ENCODE data around the gene GNGT1.

The GNGT1 gene

DNA sequence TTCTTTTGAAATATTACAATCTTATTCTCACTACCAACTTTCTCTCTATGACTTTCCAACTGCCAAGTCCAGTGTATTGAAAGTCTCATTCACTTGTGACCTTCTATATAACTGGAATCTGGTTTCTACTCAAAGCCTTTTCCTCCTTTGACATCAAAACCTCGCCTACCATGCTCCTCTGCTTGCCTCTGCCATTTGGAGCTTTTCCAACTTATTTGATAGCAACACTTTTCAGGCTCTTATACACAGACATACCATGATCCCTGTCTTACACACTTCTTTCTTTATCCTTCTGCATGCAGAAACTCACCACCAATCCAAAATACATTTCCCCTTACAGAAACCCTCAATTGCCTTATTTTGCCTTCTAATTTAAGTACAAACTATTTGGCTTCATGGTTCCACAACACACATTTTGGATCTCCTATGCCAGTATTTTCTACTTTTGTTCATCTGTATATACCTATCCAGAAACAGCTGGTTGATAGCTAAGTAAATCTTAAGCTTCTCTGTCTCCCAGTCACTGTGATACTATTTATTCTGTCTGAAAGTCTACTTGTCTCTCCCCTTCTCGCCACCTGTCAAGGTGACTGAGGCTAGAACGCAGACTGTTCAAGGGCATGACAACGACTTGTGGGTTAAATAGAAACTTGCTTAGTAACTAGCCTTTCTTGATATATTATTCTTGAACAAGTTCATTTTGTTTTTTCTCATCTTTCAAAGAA, 37.6 kb downstream of the GNGT1 start:
- H3K9me3 ChIP-seq (ENCODE audit: control insufficient read depth, insufficient read depth, low read length), result no peaks in the 10 kb centered on the region
- H3K36me3 ChIP-seq (ENCODE audit: insufficient read depth, low read length), result no peaks in the 10 kb centered on the region
- H3K4me1 ChIP-seq (ENCODE audit: insufficient read depth, low read length), result no peaks in the 10 kb centered on the region
- H3K9ac ChIP-seq (ENCODE audit: low read depth, low read length), result no peak overlapping the region

DNA sequence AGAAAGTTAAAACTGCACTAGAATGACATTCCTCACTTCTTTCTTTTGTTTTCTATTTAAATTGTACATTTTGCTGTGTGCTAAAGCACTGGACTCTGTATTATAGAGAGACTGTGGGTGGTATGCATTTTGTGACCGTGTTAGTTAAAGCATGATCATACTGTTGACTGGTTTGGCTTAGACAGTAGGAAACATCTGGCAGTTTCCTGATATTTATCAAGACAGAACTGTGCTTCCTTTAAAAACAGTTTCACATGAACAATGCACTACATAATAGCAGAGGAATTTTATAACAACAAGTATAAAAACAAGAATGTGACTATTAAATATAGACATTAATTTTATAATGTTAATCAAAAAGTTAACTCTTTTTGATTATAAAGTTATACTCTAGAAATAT, 38.3 kb downstream of the GNGT1 start:
- Histone ChIP-seq H3K4me1 (ENCODE audit: insufficient read depth, low read length) (no peaks in the 10 kb centered on the region), H3K9ac (ENCODE audit: low read depth, low read length) (no peak overlapping the region), H3K9me3 (ENCODE audit: control insufficient read depth, insufficient read depth, low read length) (no peaks in the 10 kb centered on the region), H3K36me3 (ENCODE audit: insufficient read depth, low read length) (no peaks in the 10 kb centered on the region)

DNA sequence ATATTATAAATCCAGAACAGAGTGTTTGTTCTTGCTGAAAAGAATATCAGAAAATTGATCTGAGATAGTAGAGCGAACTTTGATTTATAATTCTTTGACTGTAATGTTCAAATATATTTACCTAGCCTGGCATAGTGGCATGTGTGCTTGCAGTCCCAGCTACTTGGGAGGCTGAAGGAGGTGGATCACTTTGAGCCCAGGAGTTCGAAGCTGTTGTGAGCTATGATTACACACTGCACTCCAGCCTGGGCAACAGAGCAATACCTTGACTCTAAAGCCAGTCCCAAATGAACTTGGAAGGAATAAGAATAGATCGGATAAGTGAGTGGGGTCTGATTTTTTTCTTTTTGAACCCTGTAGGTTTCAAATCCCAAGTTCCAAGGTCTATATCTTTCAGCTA, 38.7 kb downstream of the GNGT1 start:
- Histone ChIP-seq H3K36me3 (ENCODE audit: insufficient read depth, low read length) (no peaks in the 10 kb centered on the region), H3K9ac (ENCODE audit: low read depth, low read length) (no peak overlapping the region), H3K9me3 (ENCODE audit: control insufficient read depth, insufficient read depth, low read length) (no peaks in the 10 kb centered on the region), H3K4me1 (ENCODE audit: insufficient read depth, low read length) (no peaks in the 10 kb centered on the region)

DNA sequence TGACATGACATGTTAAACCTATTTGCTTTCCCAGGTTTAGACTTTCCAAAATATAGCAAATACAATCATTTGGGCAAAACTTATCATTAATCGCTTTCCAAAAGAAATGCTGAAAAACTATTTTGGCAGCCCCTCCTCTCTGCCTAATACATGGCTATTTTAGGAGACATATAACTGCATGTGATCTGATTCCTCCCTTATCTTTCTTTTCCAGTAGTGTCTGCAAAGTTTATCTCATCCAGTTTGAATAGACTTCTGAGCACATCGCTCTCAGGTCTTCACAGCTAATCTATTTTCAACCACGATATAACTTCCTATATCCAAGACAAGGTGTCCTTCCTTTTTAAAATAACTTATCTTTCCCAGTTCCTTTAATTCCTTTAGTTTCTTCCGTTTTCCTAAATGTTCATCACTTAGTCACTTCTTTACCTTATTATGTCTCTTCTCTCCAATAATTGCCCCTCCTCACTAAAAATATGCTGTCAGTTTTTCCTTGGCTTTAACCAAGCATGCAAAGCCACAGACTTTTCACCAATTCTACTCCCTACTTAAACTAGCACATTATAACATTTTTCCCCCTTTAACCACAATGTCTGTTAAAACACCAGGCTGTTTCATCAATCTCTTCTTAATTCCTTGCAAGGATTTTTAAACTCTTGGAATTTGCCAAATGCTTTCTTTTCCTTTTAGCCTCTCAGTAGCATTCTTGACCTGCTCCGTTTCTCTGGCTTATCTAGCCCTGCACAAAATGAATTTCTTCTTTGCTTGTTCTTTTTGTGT, 39.6 kb downstream of the GNGT1 start:
- Histone ChIP-seq H3K9me3 (ENCODE audit: control insufficient read depth, insufficient read depth, low read length) (no peaks in the 10 kb centered on the region), H3K36me3 (ENCODE audit: insufficient read depth, low read length) (no peaks in the 10 kb centered on the region), H3K9ac (ENCODE audit: low read depth, low read length) (no peak overlapping the region), H3K4me1 (ENCODE audit: insufficient read depth, low read length) (no peaks in the 10 kb centered on the region)

DNA sequence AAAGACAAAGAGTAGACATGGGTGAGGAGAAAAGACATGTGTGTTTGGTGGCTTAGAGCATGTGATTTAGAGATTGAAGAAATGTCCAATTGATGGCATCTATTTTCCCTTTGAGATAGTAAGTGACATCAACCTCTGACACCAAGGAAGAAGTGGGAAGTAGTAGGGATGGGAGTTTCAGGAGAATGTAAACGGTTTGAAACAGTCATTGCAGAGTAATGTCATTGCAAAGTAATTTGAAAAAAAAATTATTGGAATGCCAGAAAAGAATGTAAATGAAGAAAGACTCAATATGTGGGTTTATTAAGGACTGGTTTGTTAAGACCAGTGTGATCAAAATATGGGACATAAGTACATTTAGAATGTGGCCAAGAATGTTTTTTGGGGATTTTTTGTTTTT, 41.7 kb downstream of the GNGT1 start:
- H3K9ac ChIP-seq (ENCODE audit: low read depth, low read length), result no peak overlapping the region
- no peaks in the 10 kb centered on the region for H3K9me3 ChIP-seq (ENCODE audit: control insufficient read depth, insufficient read depth, low read length)
- H3K4me1 ChIP-seq (ENCODE audit: insufficient read depth, low read length), result no peaks in the 10 kb centered on the region
- H3K36me3 ChIP-seq (ENCODE audit: insufficient read depth, low read length), result no peaks in the 10 kb centered on the region

DNA sequence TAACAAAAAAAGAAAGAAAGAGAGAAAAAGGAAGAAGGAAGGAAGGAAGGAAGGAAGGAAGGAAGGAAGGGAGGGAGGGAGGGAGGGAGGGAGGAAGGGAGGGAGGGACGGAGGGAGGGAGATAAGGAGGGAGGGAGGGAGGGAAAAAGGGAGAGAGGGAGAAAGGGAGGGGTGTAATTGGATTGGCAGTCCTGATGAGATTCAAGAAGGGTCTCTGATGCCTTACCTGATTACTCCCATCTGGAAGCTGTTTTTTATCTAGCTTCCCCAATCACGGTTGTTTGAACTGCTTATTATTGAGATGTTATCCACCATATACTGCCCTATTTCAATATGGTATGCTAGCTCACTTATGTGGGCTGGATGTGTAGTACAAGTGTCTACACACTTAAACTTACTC, 42.5 kb downstream of the GNGT1 start:
- H3K9ac ChIP-seq (ENCODE audit: low read depth, low read length), result no peak overlapping the region
- no peaks in the 10 kb centered on the region for H3K4me1 ChIP-seq (ENCODE audit: insufficient read depth, low read length)
- no peaks in the 10 kb centered on the region for H3K36me3 ChIP-seq (ENCODE audit: insufficient read depth, low read length)
- no peaks in the 10 kb centered on the region for H3K9me3 ChIP-seq (ENCODE audit: control insufficient read depth, insufficient read depth, low read length)

DNA sequence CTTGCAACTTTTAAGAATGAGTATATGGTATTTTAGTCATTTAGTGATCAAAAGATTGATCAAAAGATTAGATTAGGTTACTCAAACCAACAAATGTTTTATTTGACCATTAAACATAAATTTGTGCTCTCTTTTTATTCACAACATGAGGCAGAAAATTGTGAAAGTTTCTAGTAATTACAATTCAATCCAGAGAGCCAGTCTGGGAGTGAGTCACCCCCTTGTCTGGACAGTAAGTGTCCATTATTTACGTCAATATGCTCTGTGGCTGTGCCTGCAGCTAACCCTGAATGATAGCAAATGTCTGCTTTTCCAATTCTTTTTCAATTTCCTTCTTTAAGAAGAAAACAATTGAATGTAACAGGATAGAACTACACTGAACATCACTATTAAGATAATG, 43.1 kb downstream of the GNGT1 start:
- H3K9me3 ChIP-seq (ENCODE audit: control insufficient read depth, insufficient read depth, low read length), result no peaks in the 10 kb centered on the region
- no peaks in the 10 kb centered on the region for H3K36me3 ChIP-seq (ENCODE audit: insufficient read depth, low read length)
- no peaks in the 10 kb centered on the region for H3K4me1 ChIP-seq (ENCODE audit: insufficient read depth, low read length)
- no peak overlapping the region for H3K9ac ChIP-seq (ENCODE audit: low read depth, low read length)

DNA sequence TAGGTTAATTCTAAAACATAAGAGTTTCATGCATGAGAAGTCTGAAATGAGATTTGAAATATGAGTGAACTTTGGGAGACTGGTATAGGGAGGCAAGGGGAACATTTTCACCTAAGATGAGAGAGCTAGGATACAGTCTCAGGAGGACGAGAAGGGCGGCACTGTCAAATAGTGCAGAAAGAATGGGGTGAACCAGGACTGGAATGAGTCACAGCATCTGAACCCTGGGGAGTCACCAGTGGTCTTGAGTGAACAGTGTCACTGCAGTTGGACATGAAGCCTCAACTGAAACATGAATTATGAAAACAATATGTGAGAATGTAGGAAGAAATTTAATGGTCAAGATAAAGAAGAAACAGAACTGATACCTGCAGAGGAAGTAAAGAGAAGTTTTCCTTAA, 48.9 kb downstream of the GNGT1 start:
- no peaks in the 10 kb centered on the region for H3K36me3 ChIP-seq (ENCODE audit: insufficient read depth, low read length)
- no peaks in the 10 kb centered on the region for H3K4me1 ChIP-seq (ENCODE audit: insufficient read depth, low read length)
- H3K9me3 ChIP-seq (ENCODE audit: control insufficient read depth, insufficient read depth, low read length), result no peaks in the 10 kb centered on the region
- H3K9ac ChIP-seq (ENCODE audit: low read depth, low read length), result no peak overlapping the region

DNA sequence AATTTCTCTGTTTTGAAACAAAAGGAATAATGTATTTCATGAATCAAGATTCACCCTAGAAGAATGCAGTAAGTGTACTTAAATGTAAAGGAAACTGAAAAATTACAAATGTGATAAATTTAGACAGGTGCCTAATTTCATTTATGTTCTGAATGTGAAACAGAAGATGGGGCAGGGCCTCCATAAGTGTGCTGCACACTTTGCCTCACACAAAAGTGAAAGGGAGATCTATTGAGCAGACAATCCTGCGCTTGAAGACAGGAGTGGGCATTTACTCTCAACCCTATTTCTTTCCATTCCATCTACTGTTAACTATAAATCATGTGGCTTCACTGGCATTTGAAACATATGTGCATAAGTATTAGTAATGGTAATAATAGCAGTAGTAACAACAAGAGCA, 51.4 kb downstream of the GNGT1 start:
- Histone ChIP-seq H3K36me3 (ENCODE audit: insufficient read depth, low read length) (no peaks in the 10 kb centered on the region), H3K9ac (ENCODE audit: low read depth, low read length) (no peak overlapping the region), H3K9me3 (ENCODE audit: control insufficient read depth, insufficient read depth, low read length) (no peaks in the 10 kb centered on the region), H3K4me1 (ENCODE audit: insufficient read depth, low read length) (no peaks in the 10 kb centered on the region)

DNA sequence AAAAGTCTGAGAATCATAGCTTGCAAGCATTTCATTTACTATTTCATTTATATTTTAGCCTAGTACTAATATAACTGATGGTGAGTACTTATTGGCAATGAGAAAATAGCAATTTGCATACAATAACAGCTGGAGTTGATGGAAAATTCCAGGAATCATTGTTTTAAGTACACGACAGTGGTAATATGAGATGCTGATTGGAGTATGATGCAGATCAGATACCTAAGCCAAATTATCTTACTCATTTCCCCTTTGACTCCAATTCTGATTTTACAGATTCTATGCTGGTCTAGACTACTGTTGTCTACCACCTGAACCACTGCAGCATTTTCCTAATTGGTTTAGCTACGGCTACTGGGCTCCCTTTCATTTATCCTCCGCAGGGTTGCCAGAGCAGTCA, 51.8 kb downstream of the GNGT1 start:
- H3K36me3 ChIP-seq (ENCODE audit: insufficient read depth, low read length), result no peaks in the 10 kb centered on the region
- H3K9ac ChIP-seq (ENCODE audit: low read depth, low read length), result no peak overlapping the region
- no peaks in the 10 kb centered on the region for H3K4me1 ChIP-seq (ENCODE audit: insufficient read depth, low read length)
- H3K9me3 ChIP-seq (ENCODE audit: control insufficient read depth, insufficient read depth, low read length), result no peaks in the 10 kb centered on the region

DNA sequence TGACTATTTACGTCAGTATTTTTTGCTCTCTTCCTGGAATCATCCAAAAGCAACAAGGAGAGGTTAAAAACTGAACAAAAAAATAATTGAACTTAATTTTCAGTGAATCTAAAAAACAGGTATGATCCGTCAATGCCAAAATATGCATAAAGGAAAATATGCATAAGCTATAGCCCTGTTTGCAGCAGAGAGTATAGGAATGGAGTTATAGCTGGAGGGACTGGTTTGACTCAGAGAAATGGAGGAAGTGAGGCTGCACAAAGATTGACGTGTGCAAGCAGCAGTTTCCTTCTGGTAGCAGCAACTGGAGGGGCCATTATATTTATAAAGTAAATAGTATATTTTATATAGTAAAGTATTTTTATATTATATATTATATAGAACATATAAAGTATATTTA, 52.3 kb downstream of the GNGT1 start:
- Histone ChIP-seq H3K4me1 (ENCODE audit: insufficient read depth, low read length) (no peaks in the 10 kb centered on the region), H3K9me3 (ENCODE audit: control insufficient read depth, insufficient read depth, low read length) (no peaks in the 10 kb centered on the region), H3K36me3 (ENCODE audit: insufficient read depth, low read length) (no peaks in the 10 kb centered on the region), H3K9ac (ENCODE audit: low read depth, low read length) (no peak overlapping the region)
